ENCODE results near the gene TMEM150B. TPM values are rescaled to one million over a fixed set of nuclear protein-coding genes. Genes with fewer than 3 reads are reported as not detected.

The TMEM150B gene
- total and polyA plus RNA-seq, 2 donors (not counting 1 experiment from before 2014, with no cell fraction given), result not detected

- Histone ChIP-seq H4K20me1 (ENCODE audit: control insufficient read depth, extremely low read depth, insufficient read depth, low read length) (no peaks in the 10 kb centered on the region), H3K27me3 (ENCODE audit: control insufficient read depth, insufficient read depth, low read length) (no peaks in the 10 kb centered on the region), H3K79me2 (ENCODE audit: control insufficient read depth, insufficient read depth, low read length) (no peaks in the 10 kb centered on the region), H3K4me3 (replicated peaks in 1 of 4; ENCODE audit: control extremely low read depth in 1 of 4, insufficient read depth in 1 of 4, low read depth in 3 of 4, low read length in 4 of 4) (no peak overlapping the region), H3K36me3 (ENCODE audit: control insufficient read depth, insufficient read depth, low read length) (no peaks in the 10 kb centered on the region), H3K4me1 (ENCODE audit: control insufficient read depth, extremely low read depth, insufficient read depth, low read length) (no peaks in the 10 kb centered on the region), H3K27ac (ENCODE audit: insufficient read depth, low read length) (no peak overlapping the region), H3K4me2 (ENCODE audit: extremely low read depth, insufficient read depth, low read length) (no peak overlapping the region), H2AFZ (ENCODE audit: low read length) (no peak overlapping the region), H3K9ac (ENCODE audit: insufficient read depth, low read length) (no peak overlapping the region), H3K9me3 (ENCODE audit: control insufficient read depth, insufficient read depth, low read depth, low read length) (no peaks in the 10 kb centered on the region)
- no peak for DNase-seq (ENCODE audit: low read depth in 2 of 2)
- TF ChIP-seq CTCF (conservative IDR thresholded peaks at IDR 0.05 in 1 of 2, IDR thresholded peaks at IDR 0.05 in 1 of 2; ENCODE audit: low read depth in 1 of 2, low read length in 2 of 2) (no peak), EZH2 (IDR thresholded peaks at IDR 0.05; ENCODE audit: low read length, missing control alignments) (no peak)
Observed at GRCh38 chr19:55362174-55362989, 37.2 kb upstream of the TMEM150B start.

GRCh38 chr19:55360902-55361301, 35.8 kb upstream of the TMEM150B start:
- Histone ChIP-seq H3K9me3 (ENCODE audit: control insufficient read depth, insufficient read depth, low read depth, low read length) (no peaks in the 10 kb centered on the region), H3K4me2 (ENCODE audit: extremely low read depth, insufficient read depth, low read length) (no peak overlapping the region), H3K9ac (ENCODE audit: insufficient read depth, low read length) (no peak overlapping the region), H3K4me3 (replicated peaks in 1 of 4; ENCODE audit: control extremely low read depth in 1 of 4, insufficient read depth in 1 of 4, low read depth in 3 of 4, low read length in 4 of 4) (no peak overlapping the region), H3K4me1 (ENCODE audit: control insufficient read depth, extremely low read depth, insufficient read depth, low read length) (no peaks in the 10 kb centered on the region), H3K27ac (ENCODE audit: insufficient read depth, low read length) (no peak overlapping the region), H2AFZ (ENCODE audit: low read length) (no peak overlapping the region), H3K36me3 (ENCODE audit: control insufficient read depth, insufficient read depth, low read length) (no peaks in the 10 kb centered on the region), H4K20me1 (ENCODE audit: control insufficient read depth, extremely low read depth, insufficient read depth, low read length) (no peaks in the 10 kb centered on the region), H3K27me3 (ENCODE audit: control insufficient read depth, insufficient read depth, low read length) (no peaks in the 10 kb centered on the region), H3K79me2 (ENCODE audit: control insufficient read depth, insufficient read depth, low read length) (no peaks in the 10 kb centered on the region)
- no peak for TF ChIP-seq EZH2 (IDR thresholded peaks at IDR 0.05; ENCODE audit: low read length, missing control alignments)
- DNase-seq (ENCODE audit: low read depth in 2 of 2), result no peak

GRCh38 chr19:55358943-55359908, 34.1 kb upstream of the TMEM150B start:
- Histone ChIP-seq H3K4me1 (ENCODE audit: control insufficient read depth, extremely low read depth, insufficient read depth, low read length) (no peaks in the 10 kb centered on the region), H3K36me3 (ENCODE audit: control insufficient read depth, insufficient read depth, low read length) (no peaks in the 10 kb centered on the region), H2AFZ (ENCODE audit: low read length) (no peak overlapping the region), H3K4me3 (replicated peaks in 1 of 4; ENCODE audit: control extremely low read depth in 1 of 4, insufficient read depth in 1 of 4, low read depth in 3 of 4, low read length in 4 of 4) (no peak overlapping the region), H3K27ac (ENCODE audit: insufficient read depth, low read length) (no peak overlapping the region), H3K27me3 (ENCODE audit: control insufficient read depth, insufficient read depth, low read length) (peaks cover 4% of the 10 kb centered on the region), H3K4me2 (ENCODE audit: extremely low read depth, insufficient read depth, low read length) (no peak overlapping the region), H3K9ac (ENCODE audit: insufficient read depth, low read length) (no peak overlapping the region), H3K9me3 (ENCODE audit: control insufficient read depth, insufficient read depth, low read depth, low read length) (no peaks in the 10 kb centered on the region), H3K79me2 (ENCODE audit: control insufficient read depth, insufficient read depth, low read length) (no peaks in the 10 kb centered on the region), H4K20me1 (ENCODE audit: control insufficient read depth, extremely low read depth, insufficient read depth, low read length) (no peaks in the 10 kb centered on the region)
- DNase-seq (ENCODE audit: low read depth in 2 of 2), result no peak
- TF ChIP-seq CTCF (conservative IDR thresholded peaks at IDR 0.05 in 1 of 2, IDR thresholded peaks at IDR 0.05 in 1 of 2; ENCODE audit: low read depth in 1 of 2, low read length in 2 of 2), result no peak
- TF ChIP-seq EZH2 (IDR thresholded peaks at IDR 0.05; ENCODE audit: low read length, missing control alignments), result no peak

Data from fibroblast of lung (primary cell).